ENCODE results near the gene CMTM2.
"Not testable (repeated sequence)": the region's sequence is repeated elsewhere in the genome, so short reads cannot be mapped to it uniquely, and the experiment has no call there.

CMTM2 gene

DNA sequence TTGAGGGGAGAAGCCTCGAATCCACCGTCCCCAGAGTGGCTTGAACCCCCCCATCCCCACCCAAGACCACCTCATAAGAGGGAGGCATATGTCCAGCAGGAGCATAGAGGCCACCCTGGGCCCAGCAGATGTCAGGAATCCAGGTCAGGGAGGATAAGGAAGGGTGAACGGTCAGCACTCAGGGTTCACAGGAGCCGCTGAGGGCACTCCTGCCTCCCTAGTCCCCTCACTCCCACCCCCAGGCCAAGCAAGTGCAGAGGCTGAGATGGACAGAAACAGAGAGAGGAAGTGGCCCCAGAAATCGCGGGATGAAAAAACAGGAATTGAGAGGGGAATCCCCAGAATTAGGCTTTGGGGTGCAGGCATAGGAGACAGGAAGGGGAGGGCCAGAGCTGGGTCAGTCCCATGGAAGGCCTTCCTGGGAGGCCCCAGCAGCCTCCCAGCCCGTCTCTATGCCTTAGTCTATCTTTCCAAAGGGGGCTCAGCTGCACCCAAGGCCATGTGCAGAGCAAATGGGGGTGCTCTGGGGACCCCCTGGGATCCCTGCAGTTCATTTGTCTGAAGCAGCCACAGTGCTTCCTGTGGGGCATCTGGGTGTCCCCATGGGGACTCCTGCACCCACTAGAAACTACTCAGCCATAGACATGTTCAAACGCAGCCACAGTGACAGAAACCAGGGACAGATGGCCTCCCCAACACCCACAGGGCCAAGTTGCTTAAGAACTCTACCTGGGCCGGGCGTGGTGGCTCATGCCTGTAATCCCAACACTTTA lies 26.9 kb downstream of the CMTM2 start:
- DNase-seq (ENCODE audit: low spot score): no peak

- DNase-seq (ENCODE audit: low spot score): peak; percentile 77
Measured at GRCh38 chr16:66608241-66609138, 29.2 kb downstream of the CMTM2 start.

DNA sequence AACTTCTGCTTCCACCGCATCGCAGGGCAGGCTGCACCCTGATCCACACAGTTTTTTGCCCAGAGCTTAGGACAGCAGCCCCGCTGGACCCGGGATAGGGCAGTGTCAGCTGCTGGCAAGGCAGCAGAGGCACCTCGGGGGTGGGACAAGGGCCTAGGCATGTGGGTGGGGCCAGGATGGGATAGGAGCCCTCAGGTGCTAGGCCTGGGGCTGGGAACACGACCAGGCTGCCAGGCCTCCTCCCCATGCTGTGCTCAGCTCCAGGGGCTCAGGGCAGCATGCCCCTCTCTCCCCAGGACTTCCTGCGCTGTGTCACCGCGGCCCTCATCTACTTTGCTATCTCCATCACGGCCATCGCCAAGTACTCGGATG lies 29.9 kb downstream of the CMTM2 start:
- DNase-seq (ENCODE audit: low spot score): no peak

GRCh38 chr16:66610111-66610820 lies 31.0 kb downstream of the CMTM2 start:
- no peak for DNase-seq (ENCODE audit: low spot score)

GRCh38 chr16:66611911-66612310 lies 32.6 kb downstream of the CMTM2 start:
- not testable (repeated sequence) for DNase-seq (ENCODE audit: low spot score)

- DNase-seq (ENCODE audit: low spot score): no peak
Measured at GRCh38 chr16:66612422-66612821, 33.2 kb downstream of the CMTM2 start.

DNA sequence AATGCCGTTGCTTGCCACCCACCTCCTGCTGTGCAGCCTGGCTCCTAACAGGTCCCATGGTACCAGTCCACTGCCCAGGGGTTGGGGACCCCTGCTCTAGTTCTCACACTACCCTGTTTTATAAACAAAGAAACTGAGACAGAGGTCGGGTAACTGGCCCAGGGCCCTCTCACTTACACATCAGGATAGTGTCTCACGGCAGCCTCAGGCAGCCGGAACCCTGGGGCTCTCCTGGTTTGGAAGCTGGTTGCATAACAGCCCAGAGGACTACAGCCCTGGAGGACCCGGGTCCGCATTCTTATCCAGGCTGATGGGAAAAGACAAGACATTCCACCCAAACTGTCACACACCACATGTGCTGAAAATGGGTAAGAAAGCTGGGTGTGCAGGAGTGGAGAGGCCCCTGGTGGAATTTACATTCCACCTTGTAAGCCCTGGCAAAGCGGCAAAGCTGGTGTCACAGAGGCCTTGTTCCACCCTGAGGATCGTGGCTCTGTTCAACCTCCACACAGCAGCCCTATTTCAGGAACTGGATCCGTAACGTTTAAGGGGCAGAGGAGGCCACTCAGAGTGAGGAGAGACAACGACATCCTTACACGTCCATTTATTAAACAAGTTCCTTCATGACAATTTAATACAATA lies 35.0 kb downstream of the CMTM2 start:
- DNase-seq (ENCODE audit: low spot score): no peak

- DNase-seq (ENCODE audit: low spot score): no peak
Measured at GRCh38 chr16:66616169-66616568, 36.9 kb downstream of the CMTM2 start.

DNA sequence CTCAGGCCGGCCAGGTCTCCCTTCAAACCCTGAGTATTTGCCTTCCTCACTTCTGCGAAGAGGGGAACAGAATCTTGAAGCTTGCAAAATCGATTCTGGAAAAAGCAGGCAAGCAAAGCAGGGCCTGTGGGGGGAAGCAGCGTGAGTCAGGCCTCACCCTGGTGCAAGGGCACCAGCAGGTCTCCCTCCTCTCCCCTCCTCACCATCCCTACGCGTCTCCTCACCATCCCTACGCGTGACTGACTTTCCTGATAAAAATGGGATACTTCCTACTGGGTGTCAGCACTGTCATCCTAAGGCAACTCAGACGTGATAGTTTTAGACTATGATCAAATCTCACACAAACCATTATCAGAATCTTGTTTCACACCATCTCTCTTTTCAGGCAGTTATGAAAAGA lies 37.3 kb downstream of the CMTM2 start:
- DNase-seq (ENCODE audit: low spot score): no peak

DNA sequence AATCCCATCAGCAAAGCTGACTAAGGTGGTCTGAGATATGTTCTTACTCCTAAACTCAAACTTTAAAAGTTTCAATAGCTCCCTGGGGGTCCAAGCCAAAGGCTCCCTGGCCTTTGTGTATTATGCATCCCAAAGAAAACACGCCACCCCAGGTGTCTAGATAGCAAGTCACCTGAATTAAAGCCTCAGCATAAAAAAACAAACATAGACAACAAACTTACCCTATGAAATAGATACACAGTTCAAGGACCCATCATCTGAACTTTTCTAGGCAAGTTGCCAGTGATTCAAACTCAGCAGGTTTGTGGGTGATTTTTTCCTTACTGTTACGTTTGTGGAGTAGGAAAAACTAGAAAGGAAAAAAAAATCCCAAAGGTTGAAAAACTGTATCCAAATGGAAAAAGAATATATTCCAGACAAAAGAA lies 37.8 kb downstream of the CMTM2 start:
- no peak for DNase-seq (ENCODE audit: low spot score)

GRCh38 chr16:66617728-66618127 lies 38.5 kb downstream of the CMTM2 start:
- no peak for DNase-seq (ENCODE audit: low spot score)

DNA sequence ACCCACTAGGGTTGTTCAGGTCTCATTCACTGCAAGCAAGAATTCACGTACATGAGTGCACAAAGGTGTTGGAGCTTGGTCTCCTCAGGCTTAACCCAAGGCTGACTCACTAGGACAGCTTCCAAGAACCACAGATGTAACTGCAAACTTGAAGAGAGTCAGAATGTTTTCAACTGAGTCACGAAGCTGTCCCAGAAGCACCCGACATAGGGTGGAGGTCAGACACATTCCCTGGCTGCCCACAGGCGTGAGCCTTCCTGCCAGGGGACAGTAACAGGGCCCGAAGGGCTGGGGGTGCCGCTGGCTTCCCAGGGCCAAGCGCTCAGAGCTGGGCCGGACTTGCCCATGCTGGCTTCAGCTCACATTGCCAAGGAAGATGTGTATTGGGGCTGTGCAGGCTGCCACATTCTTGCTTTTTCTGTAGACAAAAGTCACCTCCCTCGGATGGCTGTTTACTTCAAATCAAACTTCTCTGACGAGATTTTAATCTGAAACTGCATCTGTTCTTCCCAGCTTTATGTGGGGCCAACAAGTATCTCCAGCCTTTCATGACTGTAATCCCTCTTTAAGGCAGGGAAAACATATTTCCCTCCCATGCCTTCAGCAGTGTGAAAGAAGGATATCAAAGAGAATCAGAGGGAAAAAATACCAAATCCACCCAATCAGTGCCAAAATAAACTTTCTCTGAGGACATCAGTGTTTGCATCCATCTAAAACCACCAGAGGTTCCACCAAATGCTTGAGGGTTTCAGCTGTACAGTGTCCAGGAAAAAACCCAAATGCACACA lies 39.5 kb downstream of the CMTM2 start:
- no peak for DNase-seq (ENCODE audit: low spot score)

DNA sequence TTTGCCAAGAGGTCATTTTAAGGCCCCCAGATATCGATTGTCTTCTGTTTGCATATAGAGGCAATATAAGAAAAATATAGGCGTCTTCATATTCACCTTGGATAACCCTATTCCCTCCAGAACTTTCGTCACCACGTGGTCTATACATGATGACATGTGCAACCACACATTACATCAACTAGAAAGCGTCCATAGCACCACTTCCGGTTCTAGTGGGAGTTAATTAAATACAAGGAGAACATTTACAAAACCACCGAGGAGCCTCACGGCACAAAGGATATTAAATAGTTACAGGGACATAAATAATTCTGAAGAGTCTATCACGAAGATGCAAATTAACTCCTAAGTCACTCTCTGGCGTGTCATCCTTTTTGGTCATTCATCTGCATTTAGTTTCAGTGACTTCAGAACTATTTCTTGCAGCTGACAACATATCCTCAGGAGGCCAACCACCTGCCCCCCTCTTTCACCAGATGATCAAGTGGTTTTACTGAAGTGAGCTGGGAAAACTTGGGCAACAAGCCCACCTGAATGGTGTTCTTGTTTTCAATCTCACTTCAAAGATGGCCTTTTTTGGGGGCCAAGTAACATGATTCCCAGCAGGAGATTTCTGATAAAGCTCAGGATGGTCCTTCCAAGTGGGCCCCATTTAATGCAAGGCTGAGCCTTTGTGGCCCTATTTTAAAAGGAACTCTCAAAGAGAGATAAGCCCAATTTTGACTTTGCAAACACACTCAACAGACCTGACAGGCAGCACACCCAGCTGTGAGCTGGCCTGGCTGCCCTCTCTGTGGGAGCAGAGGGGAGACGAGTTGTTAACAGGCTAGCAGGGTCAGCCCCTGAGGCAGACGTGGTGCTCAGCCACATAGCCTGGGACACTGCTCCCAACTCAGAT lies 40.5 kb downstream of the CMTM2 start:
- DNase-seq (ENCODE audit: low spot score): no peak

- no peak for DNase-seq (ENCODE audit: low spot score)
Measured at GRCh38 chr16:66620429-66620795, 41.1 kb downstream of the CMTM2 start.

DNA sequence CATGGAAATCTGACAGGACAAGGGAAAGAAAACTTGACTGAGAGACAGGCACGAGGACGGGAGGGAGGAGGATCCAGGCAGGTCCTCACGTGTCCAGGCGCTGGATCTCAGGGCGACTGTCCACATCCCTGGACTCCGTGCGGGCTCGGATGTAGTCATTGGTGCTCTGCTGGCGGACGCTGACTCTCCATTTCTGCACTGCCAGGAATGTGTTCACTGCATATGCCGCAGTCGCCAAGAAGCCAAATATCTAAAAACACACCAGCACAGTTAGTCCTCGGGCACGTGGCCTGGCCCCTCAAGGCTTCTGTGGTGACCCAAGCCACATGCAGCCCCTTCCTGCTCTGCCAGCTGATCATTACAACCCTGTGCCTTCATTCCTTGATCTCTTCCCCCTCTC lies 42.7 kb downstream of the CMTM2 start:
- DNase-seq (ENCODE audit: low spot score): no peak

DNA sequence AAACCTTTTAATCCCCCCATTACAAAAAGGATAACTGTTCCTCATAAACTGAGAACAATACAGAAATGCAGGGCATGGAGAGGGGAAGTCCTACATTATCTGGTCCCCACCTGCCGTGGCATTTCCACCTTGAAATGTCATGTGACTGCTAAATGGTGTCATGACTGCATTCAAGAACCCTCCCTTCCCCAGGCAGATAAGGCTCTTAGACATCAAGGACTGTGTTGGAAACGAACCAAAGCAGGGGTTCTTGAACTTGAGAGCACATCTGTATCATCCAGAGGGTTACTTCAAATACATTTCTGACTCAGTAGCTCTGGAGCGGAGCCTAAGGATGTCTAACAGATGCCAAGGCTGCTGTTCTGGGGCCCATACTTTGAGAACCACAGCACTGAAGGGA lies 43.6 kb downstream of the CMTM2 start:
- DNase-seq (ENCODE audit: low spot score): no peak

- no peak for DNase-seq (ENCODE audit: low spot score)
Measured at GRCh38 chr16:66623755-66624154, 44.5 kb downstream of the CMTM2 start.

- not testable (repeated sequence) for DNase-seq (ENCODE audit: low spot score)
Measured at GRCh38 chr16:66627611-66628378, 48.5 kb downstream of the CMTM2 start.

GRCh38 chr16:66629856-66630255 lies 50.6 kb downstream of the CMTM2 start:
- no peak for DNase-seq (ENCODE audit: low spot score)
